ENCODE measurements around the gene FOXO1. TPM values are rescaled to one million over a fixed set of nuclear protein-coding genes. Genes with fewer than 3 reads are reported as not detected.
A peak's percentile ranks its signal among the peaks of the same experiment; 100 is the strongest.

Gene FOXO1
- total RNA-seq, 2 donors from 2014 or later = 15.7 to 26.4 TPM

GRCh38 chr13:40612041-40612440, 54.4 kb downstream of the FOXO1 start:
- no peak overlapping the region for H3K9ac ChIP-seq (ENCODE audit: low read depth in 2 of 2, low read length in 2 of 2)
- H3K27ac ChIP-seq = no peak overlapping the region
- no peaks in the 10 kb centered on the region for H3K27me3 ChIP-seq
- no peak for DNase-seq
- TF ChIP-seq, protein P1, sequence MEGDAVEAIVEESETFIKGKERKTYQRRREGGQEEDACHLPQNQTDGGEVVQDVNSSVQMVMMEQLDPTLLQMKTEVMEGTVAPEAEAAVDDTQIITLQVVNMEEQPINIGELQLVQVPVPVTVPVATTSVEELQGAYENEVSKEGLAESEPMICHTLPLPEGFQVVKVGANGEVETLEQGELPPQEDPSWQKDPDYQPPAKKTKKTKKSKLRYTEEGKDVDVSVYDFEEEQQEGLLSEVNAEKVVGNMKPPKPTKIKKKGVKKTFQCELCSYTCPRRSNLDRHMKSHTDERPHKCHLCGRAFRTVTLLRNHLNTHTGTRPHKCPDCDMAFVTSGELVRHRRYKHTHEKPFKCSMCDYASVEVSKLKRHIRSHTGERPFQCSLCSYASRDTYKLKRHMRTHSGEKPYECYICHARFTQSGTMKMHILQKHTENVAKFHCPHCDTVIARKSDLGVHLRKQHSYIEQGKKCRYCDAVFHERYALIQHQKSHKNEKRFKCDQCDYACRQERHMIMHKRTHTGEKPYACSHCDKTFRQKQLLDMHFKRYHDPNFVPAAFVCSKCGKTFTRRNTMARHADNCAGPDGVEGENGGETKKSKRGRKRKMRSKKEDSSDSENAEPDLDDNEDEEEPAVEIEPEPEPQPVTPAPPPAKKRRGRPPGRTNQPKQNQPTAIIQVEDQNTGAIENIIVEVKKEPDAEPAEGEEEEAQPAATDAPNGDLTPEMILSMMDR (IDR thresholded peaks at IDR 0.05) = no peak
- H3K9me3 ChIP-seq = no peaks in the 10 kb centered on the region
- H3K36me3 ChIP-seq = no peaks in the 10 kb centered on the region
- peaks cover 13% of the 10 kb centered on the region for H3K4me1 ChIP-seq
- intact Hi-C loops (cut with DNase I) = no loop called here
- H3K4me3 ChIP-seq = no peak overlapping the region

DNA sequence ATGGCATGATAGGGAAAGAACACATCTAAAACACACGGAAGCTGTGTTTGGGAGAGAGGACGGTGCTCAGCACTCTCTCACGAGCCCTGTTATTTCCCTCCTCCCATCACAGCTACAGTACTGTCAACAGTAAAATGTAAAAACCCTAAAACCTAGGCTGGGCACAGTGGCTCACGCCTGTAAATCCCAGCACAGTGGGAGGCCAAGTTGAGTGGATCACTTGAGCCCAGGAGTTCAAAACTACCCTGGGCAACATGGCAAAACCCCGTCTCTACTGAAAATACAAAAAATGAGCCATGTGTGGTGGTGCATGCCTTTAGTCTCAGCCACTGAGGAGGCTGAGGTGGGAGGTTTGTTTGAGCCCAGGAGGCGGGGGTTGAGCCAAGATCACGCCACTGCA, 54.8 kb downstream of the FOXO1 start:
- no peak for DNase-seq
- Histone ChIP-seq H3K27ac (no peak overlapping the region), H3K9me3 (no peaks in the 10 kb centered on the region), H3K9ac (ENCODE audit: low read depth in 2 of 2, low read length in 2 of 2) (no peak overlapping the region), H3K4me3 (no peak overlapping the region), H3K4me1 (peaks cover 13% of the 10 kb centered on the region), H3K27me3 (no peaks in the 10 kb centered on the region), H3K36me3 (no peaks in the 10 kb centered on the region)
- intact Hi-C loops (cut with DNase I) = no loop called here
- TF ChIP-seq, protein P1 (IDR thresholded peaks at IDR 0.05) = no peak

GRCh38 chr13:40611004-40611403, 55.4 kb downstream of the FOXO1 start:
- intact Hi-C loops (cut with DNase I) = no loop called here
- Histone ChIP-seq H3K4me1 (peaks cover 13% of the 10 kb centered on the region), H3K4me3 (no peak overlapping the region), H3K36me3 (no peaks in the 10 kb centered on the region), H3K9ac (ENCODE audit: low read depth in 2 of 2, low read length in 2 of 2) (no peak overlapping the region), H3K27me3 (no peaks in the 10 kb centered on the region), H3K9me3 (no peaks in the 10 kb centered on the region), H3K27ac (peak overlapping the region; percentile 15)
- TF ChIP-seq, protein P1 (IDR thresholded peaks at IDR 0.05) = no peak
- no peak for DNase-seq

DNA sequence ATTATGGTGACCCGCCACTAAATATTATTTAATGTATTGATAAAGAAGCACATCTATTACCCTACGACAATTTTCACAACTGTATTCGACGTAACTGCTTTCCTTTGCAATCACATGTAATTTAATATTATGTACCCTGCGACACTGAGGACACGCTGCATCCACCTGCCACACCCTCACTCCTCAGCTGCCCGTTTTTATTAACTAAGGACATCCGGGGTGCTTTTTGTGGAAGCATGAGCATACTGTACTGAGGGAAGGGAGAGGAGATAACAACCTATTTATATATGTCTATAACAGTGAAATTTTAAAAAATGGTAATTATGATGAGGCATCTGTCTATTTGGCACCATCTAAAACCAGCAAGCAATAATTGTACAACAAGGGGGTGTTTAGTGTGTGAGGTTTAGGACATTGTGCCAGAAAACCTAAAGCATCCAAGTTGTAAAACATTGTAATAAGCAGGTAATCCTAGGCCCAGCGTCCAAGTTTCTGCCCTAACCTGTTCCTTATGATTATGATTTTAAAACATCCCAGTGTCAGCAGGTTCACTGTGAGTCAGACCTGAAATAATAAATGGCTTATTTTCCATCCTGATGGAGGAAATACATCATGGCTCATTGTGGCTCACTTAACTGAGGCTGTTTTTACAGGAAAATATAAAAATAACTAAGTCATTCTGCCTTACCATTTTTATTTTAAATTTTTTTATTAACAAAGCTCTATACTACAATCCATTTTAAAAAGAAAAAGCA, 56.3 kb downstream of the FOXO1 start:
- H3K9ac ChIP-seq (ENCODE audit: low read depth in 2 of 2, low read length in 2 of 2) = no peak overlapping the region
- H3K27ac ChIP-seq = peak overlapping the region; percentile 15
- intact Hi-C loops (cut with DNase I) = no loop called here
- H3K4me1 ChIP-seq = peaks cover 13% of the 10 kb centered on the region
- no peaks in the 10 kb centered on the region for H3K9me3 ChIP-seq
- no peak for DNase-seq
- no peak overlapping the region for H3K4me3 ChIP-seq
- no peaks in the 10 kb centered on the region for H3K27me3 ChIP-seq
- TF ChIP-seq, protein P1 (IDR thresholded peaks at IDR 0.05) = no peak
- H3K36me3 ChIP-seq = no peaks in the 10 kb centered on the region

DNA sequence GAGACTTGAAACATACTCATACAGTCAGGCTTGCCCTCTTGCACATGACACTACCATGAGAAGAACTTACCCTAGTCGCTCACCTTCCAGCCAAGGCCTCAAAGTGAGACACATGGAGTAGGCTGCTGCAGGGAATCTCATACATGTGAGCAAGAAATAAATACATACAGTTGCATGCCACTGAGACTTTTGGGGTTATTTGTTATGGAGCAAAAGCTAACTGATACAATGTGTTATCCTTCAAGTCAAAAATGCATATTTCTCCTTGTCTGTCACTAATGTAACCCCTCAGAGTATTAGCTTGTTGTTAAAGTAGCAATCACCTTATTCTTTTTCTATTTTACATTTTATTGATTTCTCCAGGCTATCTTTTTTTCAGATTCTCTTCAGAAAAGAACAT, 58.1 kb downstream of the FOXO1 start:
- H3K27me3 ChIP-seq = no peaks in the 10 kb centered on the region
- H3K36me3 ChIP-seq = no peaks in the 10 kb centered on the region
- peaks cover 8% of the 10 kb centered on the region for H3K4me1 ChIP-seq
- DNase-seq = no peak
- H3K9ac ChIP-seq (ENCODE audit: low read depth in 2 of 2, low read length in 2 of 2) = no peak overlapping the region
- no peaks in the 10 kb centered on the region for H3K9me3 ChIP-seq
- H3K4me3 ChIP-seq = no peak overlapping the region
- intact Hi-C loops (cut with DNase I) = no loop called here
- TF ChIP-seq, protein P1 (IDR thresholded peaks at IDR 0.05) = no peak
- no peak overlapping the region for H3K27ac ChIP-seq
